HEK293T (cell line): ENCODE data around the gene TGFBR3.

Experiments
- ELF4 ChIP-seq: fragments of 450-650 bp; IDR thresholded peaks from 2 replicates; pipeline ENCODE4 v1.6.1; 2017; ENCODE audit warnings: antibody characterized with exemption
- FOXA1 ChIP-seq: fragments of 450-650 bp; IDR thresholded peaks from 2 replicates; pipeline ENCODE4 v1.6.1; 2016; ENCODE audit warnings: mild to moderate bottlenecking
- HDGF ChIP-seq: fragments of 450-650 bp; IDR thresholded peaks from 2 replicates; pipeline ENCODE4 v1.6.1; 2017; ENCODE audit warnings: antibody characterized with exemption, borderline replicate concordance
- SP1 ChIP-seq: fragments of 450-650 bp; IDR thresholded peaks from 2 replicates; pipeline ENCODE4 v1.6.1; 2017
- ZNF384 ChIP-seq: fragments of 450-650 bp; IDR thresholded peaks from 2 replicates; pipeline ENCODE4 v1.6.1; 2016
- TF ChIP-seq, protein P1 (sequence below): fragments of 450-650 bp; IDR thresholded peaks from 2 replicates; pipeline ENCODE4 v1.6.1; 2016

DNA sequence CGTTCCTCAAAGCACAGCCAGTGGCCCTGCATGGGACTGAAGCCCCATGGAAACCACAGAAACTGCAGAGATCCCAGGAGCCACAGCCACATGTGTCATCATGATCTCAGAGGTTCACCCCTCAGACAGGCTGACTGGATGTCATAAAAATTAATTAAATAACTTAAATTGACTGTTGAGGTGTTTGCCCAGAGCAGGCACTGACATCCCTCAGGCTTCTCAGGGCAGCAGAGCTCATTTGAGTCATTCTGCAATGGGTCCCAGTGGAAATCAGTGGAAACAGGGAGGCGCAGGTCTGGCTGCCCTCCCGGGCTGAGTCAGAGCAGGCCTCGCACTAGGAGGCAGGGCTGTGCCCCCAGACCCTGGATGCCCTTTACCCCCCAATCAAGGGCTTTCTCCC, 250.2 kb downstream of the TGFBR3 start:
- TF ChIP-seq, protein P1, sequence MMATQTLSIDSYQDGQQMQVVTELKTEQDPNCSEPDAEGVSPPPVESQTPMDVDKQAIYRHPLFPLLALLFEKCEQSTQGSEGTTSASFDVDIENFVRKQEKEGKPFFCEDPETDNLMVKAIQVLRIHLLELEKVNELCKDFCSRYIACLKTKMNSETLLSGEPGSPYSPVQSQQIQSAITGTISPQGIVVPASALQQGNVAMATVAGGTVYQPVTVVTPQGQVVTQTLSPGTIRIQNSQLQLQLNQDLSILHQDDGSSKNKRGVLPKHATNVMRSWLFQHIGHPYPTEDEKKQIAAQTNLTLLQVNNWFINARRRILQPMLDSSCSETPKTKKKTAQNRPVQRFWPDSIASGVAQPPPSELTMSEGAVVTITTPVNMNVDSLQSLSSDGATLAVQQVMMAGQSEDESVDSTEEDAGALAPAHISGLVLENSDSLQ, result no peak
- TF ChIP-seq FOXA1, result no peak
- no peak for TF ChIP-seq ELF4
- no peak for TF ChIP-seq SP1
- TF ChIP-seq HDGF, result no peak
- no peak for TF ChIP-seq ZNF384
